GM19035 (cell line): ENCODE results near the gene R3HDM2.
"Not testable (repeated sequence)": the region's sequence is repeated elsewhere in the genome, so short reads cannot be mapped to it uniquely, and the experiment has no call there.

Experiments used
- ATAC-seq: cut with Tn5 transposase; IDR thresholded peaks from one replicate; pipeline ENCODE4 v1.9.1; 2021; ENCODE audit not compliant: unreplicated experiment

The R3HDM2 gene

DNA sequence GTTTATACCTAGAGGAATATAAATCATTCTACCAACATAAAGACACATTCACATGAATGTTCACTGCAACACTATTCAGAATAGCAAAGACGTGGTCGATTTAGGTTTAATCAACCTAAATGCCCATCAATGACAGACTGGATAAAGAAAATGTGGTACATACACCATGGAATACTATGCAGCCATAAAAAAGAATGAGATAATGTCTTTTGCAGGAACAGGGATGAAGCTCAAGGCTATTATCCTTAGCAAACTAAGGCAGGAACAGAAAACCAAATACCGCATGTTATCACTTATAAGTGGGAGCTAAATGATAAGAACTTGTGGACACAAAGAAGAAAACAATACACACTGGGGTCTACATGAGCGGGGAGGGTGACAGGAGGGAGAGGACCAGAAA is 94.5 kb downstream of the R3HDM2 start:
- ATAC-seq, result not testable (repeated sequence)

DNA sequence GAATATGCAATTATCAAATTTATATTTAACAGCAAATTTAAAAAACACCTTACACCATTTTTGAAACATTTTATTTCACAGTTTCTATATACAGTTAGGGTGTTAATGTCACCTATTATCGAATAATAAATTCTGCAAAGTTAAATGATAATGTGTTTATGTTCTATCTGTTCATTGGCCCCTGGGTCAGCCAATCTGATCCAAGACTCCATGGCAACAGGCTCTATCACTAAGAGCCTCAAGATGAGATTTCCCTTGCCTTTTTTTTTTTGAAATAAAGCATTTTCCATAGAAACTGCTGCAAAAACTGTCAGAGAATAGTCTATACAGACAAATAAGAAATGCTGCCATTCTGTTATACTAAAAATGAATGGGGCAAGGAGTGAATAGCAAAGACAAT is 96.6 kb downstream of the R3HDM2 start:
- ATAC-seq, result no peak

DNA sequence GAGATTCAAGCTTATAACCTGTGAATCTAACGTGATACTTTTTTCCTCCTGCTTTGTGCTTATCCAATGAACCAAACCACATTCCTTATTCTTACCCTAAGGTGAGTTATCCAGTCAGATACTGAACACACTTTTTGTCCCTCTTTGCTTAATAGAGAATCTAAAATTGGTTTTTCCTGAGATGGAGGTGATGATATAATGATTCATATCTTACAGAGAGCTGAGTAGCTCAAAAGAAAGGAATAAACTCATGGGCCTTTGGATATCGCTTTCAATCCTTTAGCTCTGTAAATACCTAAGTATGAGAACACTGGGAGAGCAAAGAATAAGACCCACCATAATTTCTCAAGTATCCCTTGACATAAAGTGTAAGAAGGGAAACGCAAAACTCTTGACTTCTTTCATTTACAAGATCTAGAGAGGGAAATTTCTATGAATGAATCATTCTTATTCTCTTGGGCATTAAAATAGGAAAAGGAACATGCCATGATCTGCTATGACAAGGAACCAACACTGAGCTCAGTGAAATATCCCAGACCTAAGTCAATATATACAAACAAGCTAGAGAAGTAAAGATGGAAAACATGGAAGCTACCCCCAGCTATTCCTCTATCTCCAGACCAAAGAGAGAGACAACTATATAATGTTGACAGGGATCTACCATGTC is 98.1 kb downstream of the R3HDM2 start:
- ATAC-seq, result no peak

DNA sequence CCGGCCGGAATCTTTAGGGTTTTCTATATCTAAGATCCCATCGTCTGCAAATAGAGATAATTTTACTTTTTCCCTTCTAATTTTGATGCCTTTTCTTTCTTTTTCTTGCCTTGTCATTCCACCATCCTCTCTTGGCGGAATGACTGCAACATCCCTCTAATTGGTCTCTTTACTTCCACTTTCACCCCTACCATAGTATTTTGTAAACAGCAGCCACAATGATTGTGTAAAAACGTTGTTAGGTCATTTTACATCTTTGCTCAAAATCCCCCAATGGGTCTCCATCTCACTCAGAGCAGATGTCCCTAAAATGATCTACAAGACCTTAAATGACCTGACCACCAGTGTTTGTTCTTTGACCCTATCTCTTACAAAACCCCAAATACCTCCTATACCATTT is 99.9 kb downstream of the R3HDM2 start:
- ATAC-seq, result no peak

DNA sequence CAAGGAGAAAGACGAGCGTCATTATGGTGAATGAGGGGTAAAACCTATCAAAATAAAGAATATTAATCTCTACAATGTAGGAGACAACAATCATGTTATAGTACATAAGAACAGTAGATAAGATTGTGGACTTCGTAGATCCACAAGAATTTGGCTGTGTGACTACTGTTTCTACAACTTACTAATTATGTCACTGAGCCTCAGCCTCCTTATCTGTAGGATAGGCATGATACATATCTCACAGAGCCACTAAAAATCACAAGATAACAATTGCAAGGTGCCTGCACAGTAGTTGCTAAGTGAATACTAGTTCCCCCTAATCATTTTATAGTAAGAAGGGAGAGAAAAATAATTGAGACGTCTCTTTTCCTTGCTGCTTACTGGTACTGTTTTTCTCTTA is 101.6 kb downstream of the R3HDM2 start:
- no peak for ATAC-seq

DNA sequence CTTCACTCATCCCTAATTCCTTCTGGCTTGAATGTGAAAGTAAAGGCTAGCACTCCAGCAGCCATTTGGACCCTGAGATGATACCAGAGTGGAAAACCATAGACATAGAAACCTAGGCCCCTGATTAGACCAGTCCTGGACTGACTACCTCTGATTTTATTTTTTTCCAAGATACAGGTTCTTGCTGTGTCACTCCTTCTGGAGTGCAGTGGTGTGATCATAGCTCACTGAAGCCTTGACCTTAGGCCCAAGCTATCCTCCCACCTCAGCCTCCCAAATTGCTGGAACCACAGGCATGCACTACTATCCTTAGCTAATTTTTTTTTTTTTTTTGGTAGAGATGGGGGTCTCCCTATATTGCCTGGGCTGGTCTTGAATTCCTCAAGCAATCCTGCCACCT is 105.4 kb downstream of the R3HDM2 start:
- no peak for ATAC-seq

DNA sequence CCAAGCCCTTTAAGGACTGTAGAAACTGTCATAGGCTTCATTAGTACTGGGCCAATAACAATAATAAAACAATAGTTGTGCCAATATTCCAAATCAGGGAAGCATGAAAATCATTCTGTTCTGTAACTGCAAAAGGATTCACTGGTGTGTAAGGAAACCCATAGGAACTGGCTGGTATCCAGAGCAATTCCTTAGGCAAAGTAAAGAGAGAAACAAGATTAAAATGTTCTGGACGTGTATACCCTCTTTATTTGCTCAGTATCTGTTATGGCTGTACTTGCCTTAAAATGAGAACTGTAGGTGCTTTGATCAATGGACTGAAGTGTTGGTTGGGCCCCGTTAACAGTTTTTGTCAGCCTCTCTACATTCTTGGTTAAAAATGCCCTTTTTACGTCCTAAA is 107.4 kb downstream of the R3HDM2 start:
- ATAC-seq, result no peak

DNA sequence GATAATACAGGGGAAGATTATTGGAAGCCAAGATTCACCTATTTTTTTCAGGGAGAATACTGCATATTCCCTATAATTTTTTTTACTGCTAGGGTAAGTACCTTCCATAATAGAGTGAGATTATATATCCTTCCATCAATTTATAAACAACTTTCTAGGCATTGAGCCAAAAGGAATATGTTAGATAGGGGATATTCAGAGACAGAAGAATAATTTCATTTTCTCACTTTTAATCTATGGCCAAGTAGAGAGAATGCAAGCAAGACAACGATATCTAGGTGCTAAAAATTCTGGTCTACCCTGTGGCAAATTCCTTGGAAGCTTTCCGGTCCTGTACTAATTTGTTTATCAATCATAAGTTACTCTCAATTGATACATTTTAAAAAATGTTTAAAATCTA is 110.2 kb downstream of the R3HDM2 start:
- no peak for ATAC-seq

DNA sequence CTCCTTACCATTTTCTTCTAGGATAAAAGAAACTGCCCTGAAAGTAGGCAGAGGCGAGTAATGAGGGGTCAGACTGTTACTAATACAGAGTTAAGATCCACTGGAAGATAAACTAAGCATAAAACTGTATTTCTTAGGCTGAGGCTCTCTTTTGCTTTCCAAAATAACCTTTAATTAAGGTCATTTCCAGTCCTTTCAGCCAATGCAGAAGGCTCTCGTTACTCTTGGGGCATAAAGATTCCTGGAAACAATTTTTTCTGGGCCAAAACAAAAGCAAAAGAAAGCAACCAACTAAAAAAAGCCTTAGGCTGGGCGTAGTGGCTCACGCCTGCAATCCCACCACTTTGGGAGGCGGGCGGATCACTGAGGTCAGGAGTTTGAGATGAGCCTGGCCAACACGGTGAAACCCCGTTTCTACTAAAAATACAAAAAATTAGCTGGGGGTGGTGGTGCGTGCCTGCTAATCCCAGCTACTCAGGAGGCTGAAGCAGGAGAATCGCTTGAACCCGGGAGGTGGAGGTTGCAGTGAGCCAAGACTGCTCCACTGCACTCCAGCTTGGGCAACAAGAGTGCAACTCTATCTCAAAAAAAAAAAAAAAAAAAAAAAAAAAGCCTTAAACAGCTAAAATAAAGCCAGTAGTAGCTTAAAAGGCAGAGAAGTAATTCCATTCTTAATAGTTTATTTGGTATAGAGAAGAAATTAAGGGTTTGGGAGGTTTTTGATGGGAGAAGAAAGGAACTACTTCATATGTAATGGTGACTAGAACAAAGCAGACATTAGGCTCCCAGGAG is 111.0 kb downstream of the R3HDM2 start:
- ATAC-seq, result no peak

DNA sequence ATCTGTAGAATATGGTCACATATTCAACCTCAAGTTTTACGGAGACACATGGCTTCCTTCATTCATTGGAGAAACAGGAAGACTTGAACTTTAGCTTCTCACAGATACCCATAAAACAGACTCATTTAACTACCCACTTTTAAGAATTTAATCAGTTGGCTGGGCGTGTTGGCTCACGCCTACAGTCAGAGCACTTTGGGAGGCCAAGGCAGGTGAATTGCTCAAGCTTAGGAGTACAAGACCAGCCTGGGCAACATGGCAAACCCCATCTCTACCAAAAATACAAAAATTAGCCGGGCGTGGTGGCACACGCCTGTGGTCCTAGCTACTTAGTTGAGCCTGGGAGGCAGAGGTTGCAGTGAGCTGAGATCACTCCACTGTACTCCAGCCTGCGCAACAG is 115.2 kb downstream of the R3HDM2 start:
- no peak for ATAC-seq

DNA sequence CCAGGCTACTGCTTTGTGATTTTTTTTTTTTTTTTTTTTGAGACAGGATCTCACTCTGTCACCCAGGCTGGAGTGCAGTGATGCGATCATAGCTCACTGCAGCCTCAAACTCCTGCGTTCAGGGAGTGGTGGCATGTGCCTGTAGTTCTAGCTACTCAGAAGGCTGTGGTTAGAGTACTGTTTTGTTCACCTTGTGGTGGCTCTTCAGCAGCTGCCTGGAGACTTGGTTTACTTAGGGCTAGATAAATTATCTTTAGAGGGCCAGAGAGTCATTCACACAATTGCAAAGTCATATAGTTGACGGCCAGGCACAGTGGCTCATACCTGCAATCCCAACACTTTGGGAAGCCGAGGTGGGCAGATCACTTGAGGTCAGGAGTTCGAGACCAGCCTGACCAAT is 118.6 kb downstream of the R3HDM2 start:
- ATAC-seq, result not testable (repeated sequence)

DNA sequence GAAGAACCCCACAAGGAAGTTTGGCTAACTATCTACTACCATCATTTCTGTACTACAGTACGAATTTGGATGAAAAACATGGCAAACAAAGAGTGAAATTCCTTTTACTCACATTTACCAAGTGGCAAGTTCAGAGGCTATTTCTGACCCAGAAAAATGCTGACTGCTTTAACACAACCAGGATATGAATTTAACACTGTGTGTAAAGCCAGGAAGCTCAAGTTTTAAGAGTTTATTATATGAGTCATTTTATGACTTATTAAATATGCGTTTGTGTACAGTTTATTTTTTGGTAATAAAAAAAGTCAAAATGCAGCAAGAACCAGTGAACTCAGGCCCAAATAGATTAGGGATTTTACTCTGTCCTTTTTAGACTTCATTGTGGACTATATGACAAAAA is 121.4 kb downstream of the R3HDM2 start:
- ATAC-seq, result no peak

DNA sequence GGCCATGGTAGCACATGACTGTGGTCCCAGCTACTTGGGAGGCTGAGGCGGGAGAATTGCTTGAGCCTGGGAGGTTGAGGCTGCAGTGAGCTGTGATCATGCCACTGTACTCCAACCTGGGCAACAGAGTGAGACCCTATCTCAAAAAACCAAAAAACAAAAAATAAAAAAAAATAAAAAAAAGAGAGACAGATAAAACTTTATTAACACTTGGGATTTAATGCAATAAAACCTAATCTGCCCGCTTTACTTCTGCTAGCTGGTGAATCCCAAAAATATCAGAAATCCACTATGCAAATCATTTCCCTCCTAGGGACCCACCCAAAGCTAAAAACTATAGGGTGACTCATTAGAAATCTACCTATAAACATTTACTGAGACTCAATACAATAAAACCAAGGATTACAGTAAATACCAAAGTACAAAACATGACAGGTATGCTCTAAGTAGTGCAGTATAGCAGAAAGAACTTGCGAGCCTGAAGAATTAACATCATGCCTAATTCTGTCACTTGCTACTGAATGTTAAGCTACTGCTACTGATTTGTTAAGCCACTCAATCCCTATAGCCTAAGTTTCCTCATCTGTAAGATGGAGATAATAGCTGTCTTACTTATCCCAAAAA is 129.8 kb downstream of the R3HDM2 start:
- no peak for ATAC-seq

DNA sequence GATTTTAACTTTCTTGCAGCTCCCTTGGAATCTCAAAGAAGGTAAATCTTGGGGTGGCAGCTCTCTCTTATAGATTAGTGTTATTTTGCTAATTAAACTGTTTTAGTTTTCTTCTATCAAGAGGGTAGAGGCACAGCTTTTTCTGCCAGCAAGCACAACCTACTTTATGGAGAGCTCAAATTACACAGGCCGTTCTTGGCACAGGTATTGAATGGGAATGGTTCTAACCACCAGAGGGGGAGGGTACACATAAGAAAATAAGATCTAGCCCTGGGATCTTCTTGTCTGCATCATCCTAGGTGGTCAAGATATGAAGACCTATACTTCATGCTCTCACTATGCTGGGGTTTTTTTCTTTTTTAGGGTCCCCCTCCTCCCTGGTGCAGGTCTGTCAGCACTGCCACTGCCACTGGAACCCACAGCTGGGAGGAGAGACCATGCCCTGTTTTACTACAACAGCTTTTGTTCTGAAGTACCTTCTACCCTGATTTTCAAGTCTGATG is 131.3 kb downstream of the R3HDM2 start:
- no peak for ATAC-seq

DNA sequence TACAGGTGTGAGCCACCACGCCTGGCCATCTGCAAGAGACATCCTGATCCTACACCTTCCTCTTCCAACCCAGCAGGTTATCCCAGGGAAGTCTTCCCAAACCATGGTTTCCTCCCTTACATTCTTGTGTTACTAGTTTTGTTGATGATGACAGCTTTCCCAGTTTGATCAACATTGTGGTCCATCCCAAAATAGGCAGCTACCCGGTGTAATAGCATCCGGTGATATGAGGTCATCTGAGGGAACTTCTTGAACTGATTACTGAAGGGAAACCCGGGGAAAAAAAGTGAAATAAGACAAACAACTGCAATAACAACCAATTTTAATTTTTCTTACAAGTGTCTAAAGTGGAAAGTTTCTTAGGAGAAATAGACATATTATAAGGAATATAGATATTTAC is 134.6 kb downstream of the R3HDM2 start:
- no peak for ATAC-seq

DNA sequence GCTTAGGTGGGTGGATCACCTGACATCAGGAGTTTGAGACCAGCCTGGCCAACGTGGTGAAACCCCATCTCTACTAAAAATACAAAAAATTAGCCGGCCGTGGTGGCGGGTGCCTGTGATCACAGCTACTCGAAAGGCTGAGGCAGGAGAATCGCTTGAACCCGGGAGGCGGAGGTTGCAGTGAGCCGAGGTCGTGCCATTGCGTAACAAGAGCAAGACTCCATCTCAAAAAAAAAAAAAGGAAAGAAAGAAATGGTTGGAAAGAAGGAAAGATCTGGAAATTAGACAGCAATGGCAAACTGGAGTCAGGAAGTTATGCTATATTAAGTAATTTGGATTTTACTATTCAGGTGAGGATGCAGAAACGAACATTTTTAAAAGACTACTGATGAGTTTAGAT is 148.8 kb downstream of the R3HDM2 start:
- not testable (repeated sequence) for ATAC-seq

DNA sequence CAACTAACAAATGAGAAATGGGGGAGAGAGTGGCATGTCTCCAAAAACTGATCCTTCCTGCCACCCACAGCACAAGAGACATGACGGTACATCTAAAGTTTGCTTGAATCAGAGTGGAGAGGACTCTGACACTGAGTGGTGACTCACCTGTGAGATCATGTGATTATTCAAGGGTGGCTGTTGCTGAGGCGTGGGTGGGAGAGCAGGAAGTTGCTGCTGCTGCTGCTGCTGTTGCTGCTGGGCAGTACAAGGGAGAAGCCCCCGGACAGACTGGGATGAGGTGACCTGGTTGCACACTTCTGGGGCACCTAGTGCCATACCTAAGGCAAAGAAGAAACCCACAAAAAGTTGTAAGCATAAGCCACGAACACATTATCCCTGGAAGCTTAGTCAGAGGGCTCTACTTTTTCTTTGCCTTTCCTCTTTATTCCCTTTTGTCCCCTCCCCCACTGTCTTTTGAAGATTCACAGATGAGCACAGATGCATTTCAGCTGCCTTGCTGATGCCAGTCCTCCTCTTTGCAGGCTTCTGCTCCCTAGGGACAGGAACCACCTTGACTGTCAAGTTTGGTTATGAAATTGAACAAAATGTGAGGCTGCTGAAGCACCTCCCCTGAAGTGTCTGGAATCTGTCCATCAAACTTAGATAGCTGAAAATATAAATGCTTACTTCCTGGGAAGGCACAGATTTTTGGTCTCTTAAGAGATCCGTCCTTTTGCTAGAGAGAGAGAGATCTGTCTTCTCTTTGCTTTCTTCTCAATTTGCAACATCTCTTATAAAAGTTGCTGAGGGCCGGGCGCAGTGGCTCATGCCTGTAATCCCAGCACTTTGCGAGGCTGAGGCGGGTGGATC is 150.4 kb downstream of the R3HDM2 start:
- peak; percentile 96 for ATAC-seq

DNA sequence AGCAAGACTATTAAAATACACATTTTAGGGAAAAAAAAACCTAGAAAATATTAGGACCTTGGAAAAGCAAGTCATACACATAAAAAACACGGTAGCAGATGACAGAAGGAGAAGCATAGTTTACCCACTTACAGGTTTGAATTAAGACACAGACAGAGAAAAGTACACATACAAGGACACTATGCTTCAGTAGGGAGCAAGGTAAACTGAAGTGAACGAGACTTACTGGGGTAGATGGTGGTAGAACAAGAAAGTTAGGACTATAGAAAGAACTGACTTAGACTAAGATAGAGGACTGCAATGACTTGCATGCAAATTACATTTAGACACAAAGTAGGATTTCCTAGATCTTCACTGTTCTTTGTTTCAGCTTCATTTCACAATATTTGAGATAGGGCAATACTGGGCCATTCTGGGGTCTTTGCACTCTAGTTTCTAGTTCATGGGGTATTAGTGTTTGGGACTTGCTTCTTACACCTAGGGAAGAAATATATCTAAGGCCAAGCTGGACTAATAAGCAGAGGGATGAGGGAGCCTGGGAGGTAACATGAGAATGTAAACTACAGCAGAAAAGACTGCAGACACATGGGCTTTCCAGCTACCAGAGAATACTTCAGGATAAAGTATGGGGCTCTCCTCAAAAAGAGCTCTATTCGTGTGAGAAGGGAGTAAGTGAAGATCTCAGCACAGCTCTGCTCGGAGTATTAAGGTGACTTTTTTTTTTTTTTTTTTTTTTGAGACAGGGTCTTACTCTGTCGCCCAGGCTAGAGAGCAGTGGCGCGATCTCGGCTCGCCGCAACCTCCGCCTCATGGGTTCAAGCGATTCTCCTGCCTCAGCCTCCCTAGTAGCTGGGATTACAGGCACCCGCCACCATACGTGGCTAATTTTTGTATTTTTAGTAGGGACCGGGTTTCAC is 152.1 kb downstream of the R3HDM2 start:
- no peak for ATAC-seq

DNA sequence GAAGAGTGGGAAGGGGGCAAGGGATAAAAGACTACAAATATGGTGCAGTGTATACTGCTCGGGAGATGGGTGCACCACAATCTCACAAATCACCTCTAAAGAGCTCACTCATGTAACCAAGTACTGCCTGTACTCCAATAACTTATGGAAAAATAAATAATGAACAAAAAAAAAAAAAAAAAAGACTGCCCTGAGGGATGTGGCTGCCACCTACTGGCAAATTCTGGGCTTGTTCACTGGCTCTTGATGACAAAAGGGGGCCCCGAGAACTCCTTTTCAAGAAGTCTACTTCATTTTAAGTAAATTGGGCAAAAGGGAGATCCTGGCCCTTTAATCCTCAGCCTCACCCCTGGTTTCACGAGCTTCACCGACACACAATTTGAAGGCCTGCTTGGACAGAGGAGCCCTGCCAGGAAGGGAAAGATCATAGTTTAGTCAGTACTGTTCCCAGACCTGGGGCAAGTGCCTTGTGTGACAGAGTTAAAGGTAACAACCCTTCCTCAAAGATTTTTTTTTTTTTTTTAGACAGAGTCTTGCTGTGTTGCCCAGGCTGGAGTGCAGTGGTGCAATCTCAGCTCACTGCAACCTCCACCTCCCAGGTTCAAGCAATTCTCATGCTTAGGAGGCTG is 153.8 kb downstream of the R3HDM2 start:
- ATAC-seq, result no peak

DNA sequence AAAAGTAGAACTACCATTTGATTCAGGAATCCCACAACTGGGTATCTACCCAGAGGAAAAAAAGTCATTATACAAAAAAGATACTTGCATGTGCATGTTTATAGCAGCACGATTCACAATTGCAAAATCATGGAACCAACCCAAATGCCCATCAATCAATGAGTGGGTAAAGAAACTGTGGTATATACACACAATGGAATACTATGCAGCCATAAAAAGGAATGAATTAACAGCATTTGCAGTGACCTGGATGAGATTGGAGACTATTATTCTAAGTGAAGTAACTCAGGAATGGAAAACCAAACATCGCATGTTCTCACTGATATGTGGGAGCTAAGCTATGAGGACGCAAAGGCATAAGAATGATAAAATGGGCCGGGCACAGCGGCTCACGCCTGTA is 154.6 kb downstream of the R3HDM2 start:
- not testable (repeated sequence) for ATAC-seq
